Panc1 (cell line): ENCODE data around the gene DNM3. TPM values are rescaled to one million over a fixed set of nuclear protein-coding genes. Genes with fewer than 3 reads are reported as not detected.

ENCODE experiments used
- ATAC-seq: fragments of 200-7000 bp; cut with Tn5 transposase; 2 replicates; pipeline ENCODE4 v1.9.1; 2020; ENCODE audit warnings: mild to moderate bottlenecking, moderate library complexity
- BruUV-seq: library from RNA; stranded (reverse); fragments of 400-500 nt; replicated peaks from 2 replicates; lab custom pipeline; 2021; lab: Mats Ljungman, UMichigan
- CTCF ChIA-PET: fragments of 300-600 bp; sonication (Branson Sonifier 250); formaldehyde crosslinking; loops from one replicate; lab custom pipeline; 2022; ENCODE audit warnings: antibody characterized with exemption; lab: Charles Lee
- POLR2A ChIA-PET: fragments of 300-600 bp; sonication (Branson Sonifier 250); formaldehyde crosslinking; loops from one replicate; lab custom pipeline; 2022; ENCODE audit warnings: antibody characterized with exemption; lab: Charles Lee
- DNase-seq: peaks from one replicate; pipeline ENCODE4 v3.0.0-alpha.2; 2010; ENCODE audit warnings: low read depth, low spot score
- H3K27ac ChIP-seq: 2 replicates; pipeline ENCODE4 v1.5.1; 2011; ENCODE audit warnings: mild to moderate bottlenecking, low read length, inconsistent platforms
- H3K27me3 ChIP-seq: fragments of 200-500 bp; sonication (Bioruptor generic); 2 replicates; pipeline ENCODE4 v1.6.0; 2014; ENCODE audit warnings: low read length, inconsistent platforms; ENCODE audit not compliant: control insufficient read depth, insufficient read depth
- H3K36me3 ChIP-seq: fragments of 200-500 bp; sonication (Bioruptor generic); 2 replicates; pipeline ENCODE4 v1.5.1; 2014; ENCODE audit warnings: inconsistent platforms, mild to moderate bottlenecking, low read length, moderate library complexity; ENCODE audit not compliant: control insufficient read depth, insufficient read depth
- H3K4me1 ChIP-seq: 2 replicates; pipeline ENCODE4 v1.5.1; 2011; ENCODE audit warnings: inconsistent platforms, mild to moderate bottlenecking, low read length, moderate library complexity; ENCODE audit not compliant: control insufficient read depth, insufficient read depth
- H3K4me3 ChIP-seq, 2 experiments: 2 replicates each; pipeline ENCODE4 v1.5.1; 2011 to 2012; ENCODE audit warnings: low read depth in 2 of 2, low read length in 2 of 2, mild to moderate bottlenecking in 2 of 2, inconsistent platforms in 1 of 2, moderate library complexity in 1 of 2
- H3K9me3 ChIP-seq: fragments of 200-500 bp; sonication (Bioruptor generic); 2 replicates; pipeline ENCODE4 v1.5.1; 2014; ENCODE audit warnings: low read depth, mild to moderate bottlenecking, inconsistent platforms, low read length, moderate library complexity; ENCODE audit not compliant: control insufficient read depth, insufficient read depth
- POLR2AphosphoS5 ChIP-seq: IDR thresholded peaks from 2 replicates; pipeline ENCODE4 v1.6.1; 2012; ENCODE audit warnings: mild to moderate bottlenecking, low read depth, low read length, moderate library complexity
- REST ChIP-seq, 2 experiments: IDR thresholded peaks; 2 replicates each; pipeline ENCODE4 v1.6.1; 2011 to 2012; ENCODE audit warnings: low read depth in 2 of 2, control low read depth in 1 of 2, low read length in 1 of 2, mild to moderate bottlenecking in 1 of 2, moderate library complexity in 1 of 2; ENCODE audit not compliant: insufficient read depth in 1 of 2
- SIN3A ChIP-seq: IDR thresholded peaks from 2 replicates; pipeline ENCODE4 v1.6.1; 2012; ENCODE audit warnings: low read depth, mild to moderate bottlenecking, low read length, moderate library complexity, borderline replicate concordance; ENCODE audit not compliant: insufficient read depth
- TCF7L2 ChIP-seq: IDR thresholded peaks from 2 replicates; pipeline ENCODE4 v1.6.1; 2011; ENCODE audit warnings: mild to moderate bottlenecking, low read depth, low read length, inconsistent platforms
- in situ Hi-C: cut with HindIII; loops from 2 replicates; pipeline ENCODE4 v1.10.0; 2016; ENCODE audit warnings: low sequenced_read_pairs, low pct_unique_long_range_greater_than_20kb
- intact Hi-C: fragments of 100-400 bp; cut with micrococcal nuclease; formaldehyde crosslinking; loops from one replicate; pipeline ENCODE4 v1.10.0; 2022; ENCODE audit not compliant: unreplicated experiment
- total RNA-seq: library from RNA; stranded (reverse); gene quantifications from one replicate; pipeline ENCODE4 v1.2.1, GENCODE V29; 2021; ENCODE audit not compliant: unreplicated experiment
- TF ChIP-seq, protein P1 (sequence below): fragments of 450-650 bp; IDR thresholded peaks from 2 replicates; pipeline ENCODE4 v1.5.1; 2017; ENCODE audit warnings: mild to moderate bottlenecking

Gene DNM3
- total RNA-seq, 1 experiment from 2014 or later: 0.46 TPM

- intact Hi-C loops: no loop called here
- ATAC-seq (no peak), DNase-seq (no peak)
- in situ Hi-C loops: no loop called here
- TF ChIP-seq SIN3A: no peak
- no peak overlapping the region for H3K4me3 ChIP-seq
- no TSS peak for BruUV-seq
- H3K27ac ChIP-seq: no peak overlapping the region
- ChIA-PET POLR2A (no interaction called here), CTCF (no interaction called here)
- H3K36me3 ChIP-seq: no peaks in the 10 kb centered on the region
- no peaks in the 10 kb centered on the region for H3K4me1 ChIP-seq
- no peaks in the 10 kb centered on the region for H3K9me3 ChIP-seq
- H3K27me3 ChIP-seq: peaks cover 6% of the 10 kb centered on the region
Measured at GRCh38 chr1:171973421-171973820, 132.1 kb downstream of the DNM3 start.

- ATAC-seq: no peak
- Histone ChIP-seq H3K36me3 (no peaks in the 10 kb centered on the region), H3K27ac (no peak overlapping the region), H3K4me1 (0 out of 2 replicates have a peak, but pooled peaks cover 6% of the 10 kb centered on the region), H3K9me3 (no peaks in the 10 kb centered on the region), H3K27me3 (no peaks in the 10 kb centered on the region), H3K4me3 (no peak overlapping the region)
- DNase-seq: no peak
- POLR2A ChIA-PET: no interaction called here
- no TSS peak for BruUV-seq
- in situ Hi-C loops: no loop called here
- intact Hi-C loops: loop anchor here (5.0 kb wide), 1 partner anchor 334 kb away; no protein-coding TSS in a partner anchor
- no peak for TF ChIP-seq SIN3A
- TF ChIP-seq REST (IDR thresholded peaks at IDR 0.05; ENCODE audit: insufficient read depth in 1 of 2, low read depth in 2 of 2, low read length in 1 of 2): no peak
- no peak for TF ChIP-seq TCF7L2
- no peak for TF ChIP-seq POLR2AphosphoS5
- TF ChIP-seq, protein P1, sequence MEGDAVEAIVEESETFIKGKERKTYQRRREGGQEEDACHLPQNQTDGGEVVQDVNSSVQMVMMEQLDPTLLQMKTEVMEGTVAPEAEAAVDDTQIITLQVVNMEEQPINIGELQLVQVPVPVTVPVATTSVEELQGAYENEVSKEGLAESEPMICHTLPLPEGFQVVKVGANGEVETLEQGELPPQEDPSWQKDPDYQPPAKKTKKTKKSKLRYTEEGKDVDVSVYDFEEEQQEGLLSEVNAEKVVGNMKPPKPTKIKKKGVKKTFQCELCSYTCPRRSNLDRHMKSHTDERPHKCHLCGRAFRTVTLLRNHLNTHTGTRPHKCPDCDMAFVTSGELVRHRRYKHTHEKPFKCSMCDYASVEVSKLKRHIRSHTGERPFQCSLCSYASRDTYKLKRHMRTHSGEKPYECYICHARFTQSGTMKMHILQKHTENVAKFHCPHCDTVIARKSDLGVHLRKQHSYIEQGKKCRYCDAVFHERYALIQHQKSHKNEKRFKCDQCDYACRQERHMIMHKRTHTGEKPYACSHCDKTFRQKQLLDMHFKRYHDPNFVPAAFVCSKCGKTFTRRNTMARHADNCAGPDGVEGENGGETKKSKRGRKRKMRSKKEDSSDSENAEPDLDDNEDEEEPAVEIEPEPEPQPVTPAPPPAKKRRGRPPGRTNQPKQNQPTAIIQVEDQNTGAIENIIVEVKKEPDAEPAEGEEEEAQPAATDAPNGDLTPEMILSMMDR: no peak
- CTCF ChIA-PET: interaction anchor here (1.0 kb wide), 1 partner anchor 181 kb away, joined by 5 read pairs; no protein-coding TSS in a partner anchor
Measured at GRCh38 chr1:171981303-171981702, 140.0 kb downstream of the DNM3 start.

GRCh38 chr1:171983584-171983983 is 142.3 kb downstream of the DNM3 start:
- ATAC-seq: peak; percentile 55; the same call in 1 of the 2 replicates
- Histone ChIP-seq H3K36me3 (no peaks in the 10 kb centered on the region), H3K27me3 (no peaks in the 10 kb centered on the region), H3K27ac (no peak overlapping the region), H3K9me3 (no peaks in the 10 kb centered on the region), H3K4me1 (0 out of 2 replicates have a peak, but pooled peaks cover 6% of the 10 kb centered on the region), H3K4me3 (no peak overlapping the region)
- CTCF ChIA-PET: interaction anchor here (4.0 kb wide), 1 partner anchor 183 kb away, joined by 24 read pairs; no protein-coding TSS in a partner anchor
- in situ Hi-C loops: no loop called here
- no peak for DNase-seq
- intact Hi-C loops: loop anchor here (1.0 to 5.0 kb wide), 2 partner anchors 182 to 336 kb away; no protein-coding TSS in a partner anchor
- POLR2A ChIA-PET: no interaction called here
- TF ChIP-seq TCF7L2: no peak
- TF ChIP-seq, protein P1: peak; percentile 43
- TF ChIP-seq REST (IDR thresholded peaks at IDR 0.05; ENCODE audit: insufficient read depth in 1 of 2, low read depth in 2 of 2, low read length in 1 of 2): no peak
- TF ChIP-seq POLR2AphosphoS5: no peak
- TF ChIP-seq SIN3A: no peak
- no TSS peak for BruUV-seq
